H9 (cell line): ENCODE measurements around the gene FAAP100. TPM values are rescaled to one million over a fixed set of nuclear protein-coding genes. Genes with fewer than 3 reads are reported as not detected.

Source experiments
- DNase-seq: peaks from one replicate; pipeline ENCODE4 v3.0.0-alpha.2; 2017
- H2AFZ ChIP-seq: one replicate; pipeline ENCODE4 v1.6.1; 2013; ENCODE audit warnings: mild to moderate bottlenecking, low read length, control low read depth, moderate library complexity
- H2AK5ac ChIP-seq: 2 replicates; pipeline ENCODE4 v1.6.1; 2013; ENCODE audit warnings: low read length, control low read depth, mixed read lengths; ENCODE audit not compliant: insufficient read length
- H2BK120ac ChIP-seq: one replicate; pipeline ENCODE4 v1.6.1; 2013; ENCODE audit warnings: low read depth, mild to moderate bottlenecking, low read length, control low read depth, inconsistent platforms; ENCODE audit not compliant: poor library complexity, severe bottlenecking
- H2BK12ac ChIP-seq: 2 replicates; pipeline ENCODE4 v1.6.1; 2013; ENCODE audit warnings: low read length, control low read depth, mixed read lengths, low read depth; ENCODE audit not compliant: insufficient read length
- H2BK15ac ChIP-seq: 2 replicates; pipeline ENCODE4 v1.6.1; 2013; ENCODE audit warnings: low read depth, low read length, control low read depth
- H2BK20ac ChIP-seq: one replicate; pipeline ENCODE4 v1.6.1; 2013; ENCODE audit warnings: low read depth, mild to moderate bottlenecking, low read length, control low read depth, inconsistent platforms; ENCODE audit not compliant: poor library complexity, severe bottlenecking
- H2BK5ac ChIP-seq: 2 replicates; pipeline ENCODE4 v1.6.1; 2013; ENCODE audit warnings: low read length, control low read depth, mixed read lengths; ENCODE audit not compliant: insufficient read length
- H3K14ac ChIP-seq: 2 replicates; pipeline ENCODE4 v1.6.1; 2013; ENCODE audit warnings: low read length, control low read depth; ENCODE audit not compliant: insufficient read depth
- H3K18ac ChIP-seq: 2 replicates; pipeline ENCODE4 v1.6.1; 2013; ENCODE audit warnings: low read depth, mild to moderate bottlenecking, mixed read lengths, low read length, control low read depth; ENCODE audit not compliant: insufficient read length
- H3K23ac ChIP-seq: 2 replicates; pipeline ENCODE4 v1.6.1; 2013; ENCODE audit warnings: low read length, control low read depth, mixed read lengths, low read depth; ENCODE audit not compliant: insufficient read length
- H3K23me2 ChIP-seq: 2 replicates; pipeline ENCODE4 v1.6.1; 2013; ENCODE audit warnings: low read depth, mild to moderate bottlenecking, mixed read lengths, low read length, control low read depth; ENCODE audit not compliant: insufficient read length, poor library complexity, severe bottlenecking
- H3K27ac ChIP-seq: 2 replicates; pipeline ENCODE4 v1.5.1; 2013; ENCODE audit warnings: low read length, control low read depth, mixed read lengths, low read depth; ENCODE audit not compliant: insufficient read length
- H3K27me3 ChIP-seq: 2 replicates; pipeline ENCODE4 v1.6.1; 2013; ENCODE audit warnings: low read length, control low read depth, inconsistent platforms; ENCODE audit not compliant: insufficient read depth
- H3K4ac ChIP-seq: 2 replicates; pipeline ENCODE4 v1.6.1; 2013; ENCODE audit warnings: low read depth, mild to moderate bottlenecking, control low read depth, inconsistent platforms, low read length, moderate library complexity
- H3K4me1 ChIP-seq: 2 replicates; pipeline ENCODE4 v1.6.1; 2013; ENCODE audit warnings: low read length, control low read depth, inconsistent platforms; ENCODE audit not compliant: insufficient read depth
- H3K4me2 ChIP-seq: 2 replicates; pipeline ENCODE4 v1.6.1; 2013; ENCODE audit warnings: low read length, control low read depth, mixed read lengths; ENCODE audit not compliant: insufficient read length, insufficient read depth
- H3K56ac ChIP-seq: 2 replicates; pipeline ENCODE4 v1.6.1; 2013; ENCODE audit warnings: low read depth, mild to moderate bottlenecking, mixed read lengths, low read length, control low read depth; ENCODE audit not compliant: insufficient read length
- H3K79me1 ChIP-seq: 2 replicates; pipeline ENCODE4 v1.6.1; 2013; ENCODE audit warnings: low read depth, mild to moderate bottlenecking, moderate library complexity, low read length, control low read depth, inconsistent platforms; ENCODE audit not compliant: insufficient read depth, poor library complexity, severe bottlenecking
- H3K79me2 ChIP-seq: 2 replicates; pipeline ENCODE4 v1.6.1; 2013; ENCODE audit warnings: low read length, control low read depth, inconsistent platforms; ENCODE audit not compliant: insufficient read depth
- H3K9ac ChIP-seq: 2 replicates; pipeline ENCODE4 v1.6.1; 2013; ENCODE audit warnings: low read length, control low read depth, mixed read lengths; ENCODE audit not compliant: insufficient read length; ENCODE audit errors: extremely low read depth
- H3K9me3 ChIP-seq: one replicate; pipeline ENCODE4 v1.6.1; 2013; ENCODE audit warnings: low read depth, low read length, inconsistent platforms; ENCODE audit not compliant: control insufficient read depth
- H3T11ph ChIP-seq: one replicate; pipeline ENCODE4 v1.6.1; 2013; ENCODE audit warnings: mild to moderate bottlenecking, low read length, control low read depth, inconsistent platforms
- H4K20me1 ChIP-seq: one replicate; pipeline ENCODE4 v1.6.1; 2013; ENCODE audit not compliant: control insufficient read depth, insufficient read length, insufficient read depth
- H4K5ac ChIP-seq: 2 replicates; pipeline ENCODE4 v1.6.1; 2013; ENCODE audit warnings: low read depth, mild to moderate bottlenecking, mixed read lengths, low read length, control low read depth; ENCODE audit not compliant: insufficient read length
- H4K8ac ChIP-seq: replicated peaks from 2 replicates; pipeline ENCODE4 v1.6.1; 2013; ENCODE audit warnings: low read length, control low read depth, mixed read lengths, low read depth; ENCODE audit not compliant: insufficient read length
- H4K91ac ChIP-seq: 2 replicates; pipeline ENCODE4 v1.6.1; 2013; ENCODE audit warnings: low read depth, mild to moderate bottlenecking, moderate library complexity, mixed read lengths, low read length, control low read depth; ENCODE audit not compliant: insufficient read length
- H3K27ac Mint-ChIP-seq, 3 experiments: 2 replicates in 2 of 3; 3 replicates in 1 of 3; pipeline ENCODE4 v1.8.0; 2020 to 2021; ENCODE audit warnings: mixed read lengths in 3 of 3, mild to moderate bottlenecking in 1 of 3, moderate library complexity in 1 of 3
- H3K27me3 Mint-ChIP-seq: 2 replicates; pipeline ENCODE4 v1.8.0; 2021; ENCODE audit warnings: low read depth, mild to moderate bottlenecking, moderate library complexity, mixed read lengths
- H3K36me3 Mint-ChIP-seq, 3 experiments: 2 replicates in 2 of 3; 3 replicates in 1 of 3; pipeline ENCODE4 v1.8.0; 2020 to 2021; ENCODE audit warnings: low read depth in 3 of 3, mixed read lengths in 3 of 3; ENCODE audit not compliant: insufficient read depth in 1 of 3
- H3K4me1 Mint-ChIP-seq, 2 experiments: 2 replicates each; pipeline ENCODE4 v1.8.0; 2020; ENCODE audit warnings: mixed read lengths in 2 of 2
- H3K4me3 Mint-ChIP-seq, 2 experiments: 2 replicates in 1 of 2; 3 replicates in 1 of 2; pipeline ENCODE4 v1.8.0; 2020 to 2021; ENCODE audit warnings: mild to moderate bottlenecking in 2 of 2, mixed read lengths in 2 of 2, moderate library complexity in 1 of 2
- H3K9me3 Mint-ChIP-seq, 2 experiments: 2 replicates in 1 of 2; 3 replicates in 1 of 2; pipeline ENCODE4 v1.8.0; 2020; ENCODE audit warnings: mild to moderate bottlenecking in 2 of 2, mixed read lengths in 2 of 2, moderate library complexity in 1 of 2
- WGBS: extraction: QIAGEN DNeasy Blood & Tissue Kit; methylation state at CpG from one replicate; pipeline ENCODE4 v1.1.7; 2013; ENCODE audit warnings: missing lambda C conversion rate, low lambda C conversion rate, mixed read lengths; ENCODE audit not compliant: insufficient read length; ENCODE audit errors: extremely low coverage; 5-methylcytosine and 5-hydroxymethylcytosine counted together
- total RNA-seq: library from RNA; stranded (reverse); gene quantifications from 2 replicates; pipeline ENCODE4 v1.2.1, GENCODE V29; 2021
- TF ChIP-seq, protein P1 (sequence below): fragments of 200-600 bp; sonication (generic); conservative IDR thresholded peaks from 3 replicates; pipeline ENCODE4 v1.8.0; 2021; ENCODE audit warnings: antibody characterized with exemption, mild to moderate bottlenecking

The FAAP100 gene
- total RNA-seq, 1 experiment from 2014 or later, result 54.0 TPM

- H3K4me1 Mint-ChIP-seq, result 0 out of 4 replicates have a peak, but pooled peaks cover 5 to 7% of the 10 kb centered on the region in 2 experiments
- Histone ChIP-seq H3K4ac (no peak overlapping the region), H3K27ac (no peak overlapping the region), H2BK12ac (no peak overlapping the region), H3K56ac (no peak overlapping the region), H3K4me2 (no peak overlapping the region), H2AFZ (no peak overlapping the region), H4K8ac (no peak overlapping the region), H3K79me2 (no peaks in the 10 kb centered on the region), H2BK15ac (no peak overlapping the region), H3K9me3 (no peaks in the 10 kb centered on the region), H4K5ac (no peak overlapping the region), H3K14ac (no peak overlapping the region; the same call in 1 of the 2 replicates), H2BK20ac (no peak overlapping the region), H3T11ph (no peak overlapping the region), H3K27me3 (peaks cover 7% of the 10 kb centered on the region; the same call in 1 of the 2 replicates), H4K20me1 (peaks cover 4% of the 10 kb centered on the region), H2BK120ac (no peak overlapping the region), H3K23me2 (peaks cover 5% of the 10 kb centered on the region), H4K91ac (no peak overlapping the region), H3K23ac (no peak overlapping the region), H3K18ac (no peak overlapping the region), H2AK5ac (no peak overlapping the region), H3K9ac (no peak overlapping the region), H2BK5ac (no peak overlapping the region), H3K79me1 (no peaks in the 10 kb centered on the region), H3K4me1 (no peaks in the 10 kb centered on the region)
- no peak overlapping the region for H3K4me3 Mint-ChIP-seq
- no peak for DNase-seq
- no peaks in the 10 kb centered on the region; a peak in 1 of 5 replicates for H3K9me3 Mint-ChIP-seq
- no CpG with 5 or more reads among the region's 26 CpGs for WGBS
- peaks cover 25% of the 10 kb centered on the region for H3K27me3 Mint-ChIP-seq
- peaks cover 5 to 19% (median 12%) of the 10 kb centered on the region in 3 experiments; a peak in 6 of 7 replicates for H3K36me3 Mint-ChIP-seq
- H3K27ac Mint-ChIP-seq, result no peak overlapping the region
- TF ChIP-seq, protein P1, sequence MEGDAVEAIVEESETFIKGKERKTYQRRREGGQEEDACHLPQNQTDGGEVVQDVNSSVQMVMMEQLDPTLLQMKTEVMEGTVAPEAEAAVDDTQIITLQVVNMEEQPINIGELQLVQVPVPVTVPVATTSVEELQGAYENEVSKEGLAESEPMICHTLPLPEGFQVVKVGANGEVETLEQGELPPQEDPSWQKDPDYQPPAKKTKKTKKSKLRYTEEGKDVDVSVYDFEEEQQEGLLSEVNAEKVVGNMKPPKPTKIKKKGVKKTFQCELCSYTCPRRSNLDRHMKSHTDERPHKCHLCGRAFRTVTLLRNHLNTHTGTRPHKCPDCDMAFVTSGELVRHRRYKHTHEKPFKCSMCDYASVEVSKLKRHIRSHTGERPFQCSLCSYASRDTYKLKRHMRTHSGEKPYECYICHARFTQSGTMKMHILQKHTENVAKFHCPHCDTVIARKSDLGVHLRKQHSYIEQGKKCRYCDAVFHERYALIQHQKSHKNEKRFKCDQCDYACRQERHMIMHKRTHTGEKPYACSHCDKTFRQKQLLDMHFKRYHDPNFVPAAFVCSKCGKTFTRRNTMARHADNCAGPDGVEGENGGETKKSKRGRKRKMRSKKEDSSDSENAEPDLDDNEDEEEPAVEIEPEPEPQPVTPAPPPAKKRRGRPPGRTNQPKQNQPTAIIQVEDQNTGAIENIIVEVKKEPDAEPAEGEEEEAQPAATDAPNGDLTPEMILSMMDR, result no peak
These were observed 13.2 kb downstream of the FAAP100 start for GRCh38 chr17:81538651-81539570.
